ENCODE measurements around the gene NABP2.

NABP2 gene

DNA sequence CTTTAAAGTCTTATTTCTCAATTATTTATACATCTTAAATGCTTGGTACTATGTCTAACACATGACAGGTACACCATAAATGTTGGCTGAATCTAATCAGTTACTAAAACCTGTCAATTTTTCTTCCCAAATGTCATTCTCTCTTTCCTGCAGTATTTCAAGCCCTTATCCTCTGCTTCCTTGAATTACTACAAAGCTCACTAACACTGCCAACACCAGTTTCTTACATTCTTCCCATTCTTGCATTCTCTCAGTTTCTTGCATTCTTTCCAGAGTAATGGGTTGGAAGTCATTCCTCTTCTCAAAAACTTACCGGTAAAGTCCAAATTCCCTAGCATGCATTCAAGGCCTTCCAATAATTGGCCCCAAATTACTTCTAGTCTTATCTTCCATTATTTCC is 25.3 kb upstream of the NABP2 start:
- Mint-ChIP-seq H3K27me3 (no peaks in the 10 kb centered on the region), H3K36me3 (no peaks in the 10 kb centered on the region), H3K4me1 (peaks cover 7% of the 10 kb centered on the region), H3K4me3 (no peak overlapping the region), H3K27ac (no peak overlapping the region), H3K9me3 (no peaks in the 10 kb centered on the region)
- ATAC-seq (ENCODE audit: low read depth) (no peak), DNase-seq (ENCODE audit: low spot score in 2 of 2) (no peak)

- peak overlapping the region; percentile 80 for H3K27ac Mint-ChIP-seq
- ATAC-seq (ENCODE audit: low read depth) (no peak), DNase-seq (ENCODE audit: low spot score in 2 of 2) (no peak)
- H3K9me3 Mint-ChIP-seq = no peaks in the 10 kb centered on the region
- H3K27me3 Mint-ChIP-seq = no peaks in the 10 kb centered on the region
- H3K4me3 Mint-ChIP-seq = no peak overlapping the region
- H3K4me1 Mint-ChIP-seq = peaks cover 20% of the 10 kb centered on the region
- peaks cover 11% of the 10 kb centered on the region for H3K36me3 Mint-ChIP-seq
Observed at GRCh38 chr12:56202366-56202765, 21.8 kb upstream of the NABP2 start.

GRCh38 chr12:56202838-56203237 is 21.3 kb upstream of the NABP2 start:
- DNase-seq (ENCODE audit: low spot score in 2 of 2) = no peak
- H3K27ac Mint-ChIP-seq = peak overlapping the region; percentile 80
- H3K27me3 Mint-ChIP-seq = no peaks in the 10 kb centered on the region
- no peak overlapping the region for H3K4me3 Mint-ChIP-seq
- H3K4me1 Mint-ChIP-seq = peaks cover 22% of the 10 kb centered on the region
- H3K36me3 Mint-ChIP-seq = peaks cover 15% of the 10 kb centered on the region
- ATAC-seq (ENCODE audit: low read depth) = no peak
- no peaks in the 10 kb centered on the region for H3K9me3 Mint-ChIP-seq

DNA sequence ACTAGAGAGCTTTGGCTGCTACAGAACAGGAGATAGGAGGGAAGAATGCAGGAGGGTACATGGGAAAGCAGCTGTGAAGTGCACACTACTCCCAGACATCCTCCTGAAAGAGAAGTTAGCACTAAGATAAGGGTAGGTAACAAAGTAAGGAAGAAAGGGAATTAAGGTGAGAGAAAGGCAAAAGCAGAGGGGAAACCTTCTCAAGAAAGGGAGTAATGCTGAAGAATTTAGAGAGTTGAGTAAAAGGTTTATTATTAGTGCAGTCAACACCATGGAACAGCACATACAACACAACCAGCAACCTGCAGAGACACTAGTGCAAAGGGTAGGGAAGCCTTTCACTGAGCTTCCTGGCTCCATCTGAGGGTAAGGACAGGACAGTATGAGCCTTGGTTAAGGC is 19.9 kb upstream of the NABP2 start:
- H3K9me3 Mint-ChIP-seq = no peaks in the 10 kb centered on the region
- H3K27ac Mint-ChIP-seq = peak overlapping the region; percentile 93
- ATAC-seq (ENCODE audit: low read depth) (no peak), DNase-seq (ENCODE audit: low spot score in 2 of 2) (no peak)
- no peaks in the 10 kb centered on the region for H3K27me3 Mint-ChIP-seq
- H3K4me3 Mint-ChIP-seq = no peak overlapping the region
- peaks cover 20% of the 10 kb centered on the region for H3K36me3 Mint-ChIP-seq
- peaks cover 25% of the 10 kb centered on the region for H3K4me1 Mint-ChIP-seq

DNA sequence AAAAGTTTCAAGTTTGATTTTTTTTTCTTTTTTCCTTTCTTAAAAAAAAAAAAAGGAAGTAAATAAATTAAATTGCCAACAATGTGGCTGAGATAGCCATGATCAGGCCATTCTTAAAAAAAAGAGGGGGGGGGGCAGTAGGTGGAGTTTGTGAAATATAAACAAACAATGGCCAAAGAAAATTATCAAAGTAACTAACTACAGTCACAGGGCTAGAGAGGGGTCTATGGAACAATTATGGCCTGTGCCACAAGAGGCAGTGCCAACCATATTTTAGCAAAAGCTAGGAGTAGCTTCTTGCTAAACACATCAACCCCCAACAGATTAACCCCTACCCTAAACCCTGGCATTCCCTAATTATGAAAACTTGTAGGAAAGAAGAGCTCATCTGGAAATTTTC is 18.7 kb upstream of the NABP2 start:
- ATAC-seq (ENCODE audit: low read depth) = no peak
- Mint-ChIP-seq H3K4me3 (no peak overlapping the region), H3K9me3 (no peaks in the 10 kb centered on the region), H3K4me1 (peaks cover 25% of the 10 kb centered on the region), H3K27ac (peak overlapping the region; percentile 93), H3K36me3 (peaks cover 24% of the 10 kb centered on the region), H3K27me3 (no peaks in the 10 kb centered on the region)
- DNase-seq (ENCODE audit: low spot score in 2 of 2) = no peak

DNA sequence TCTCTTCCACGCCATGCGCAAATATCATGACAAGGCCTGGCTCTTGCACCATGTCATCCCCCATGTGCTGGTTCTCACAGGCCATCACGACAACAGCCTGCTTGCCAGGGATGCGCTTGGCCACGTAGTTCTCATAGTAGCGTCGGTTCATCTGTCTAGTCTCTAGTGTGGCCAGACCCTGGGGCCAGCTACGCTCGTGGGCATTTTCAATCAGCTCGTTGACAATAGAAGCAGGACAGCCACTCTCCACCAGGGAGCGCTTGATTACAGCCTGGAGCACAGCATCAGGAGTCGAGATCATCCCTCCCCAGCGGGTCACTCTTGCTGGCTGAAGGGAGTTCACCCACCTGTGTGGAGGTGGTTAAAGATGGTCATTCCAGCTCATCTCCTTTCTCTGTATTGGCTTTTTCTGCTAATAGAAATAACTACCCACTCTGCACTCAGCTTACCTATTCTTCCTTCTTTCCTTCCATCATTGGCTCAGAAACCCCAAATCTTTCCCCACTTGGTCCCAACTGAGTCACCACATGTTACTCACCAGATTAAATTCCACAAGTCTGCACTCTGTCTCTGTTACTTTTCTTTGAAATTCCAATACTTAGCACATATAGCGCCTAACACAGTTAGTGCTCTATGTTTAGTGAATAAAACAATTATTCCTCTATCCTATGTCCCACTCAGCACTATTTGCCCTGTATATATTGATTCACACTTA is 17.5 kb upstream of the NABP2 start:
- peaks cover 29% of the 10 kb centered on the region for H3K36me3 Mint-ChIP-seq
- H3K27ac Mint-ChIP-seq = peak overlapping the region; percentile 93
- H3K4me1 Mint-ChIP-seq = peaks cover 25% of the 10 kb centered on the region
- H3K27me3 Mint-ChIP-seq = no peaks in the 10 kb centered on the region
- ATAC-seq (ENCODE audit: low read depth) (peak; percentile 21), DNase-seq (ENCODE audit: low spot score in 2 of 2) (peak in 1 of 2 donors; percentile 40)
- no peak overlapping the region for H3K4me3 Mint-ChIP-seq
- H3K9me3 Mint-ChIP-seq = no peaks in the 10 kb centered on the region

- Mint-ChIP-seq H3K4me1 (peaks cover 25% of the 10 kb centered on the region), H3K4me3 (no peak overlapping the region), H3K27me3 (no peaks in the 10 kb centered on the region), H3K9me3 (no peaks in the 10 kb centered on the region), H3K36me3 (peaks cover 32% of the 10 kb centered on the region), H3K27ac (peak overlapping the region; percentile 93)
- DNase-seq (ENCODE audit: low spot score in 2 of 2) (peak; percentile 39 to 62), ATAC-seq (ENCODE audit: low read depth) (peak; percentile 95)
Observed at GRCh38 chr12:56208006-56208405, 16.1 kb upstream of the NABP2 start.

GRCh38 chr12:56212361-56212760 is 11.8 kb upstream of the NABP2 start:
- H3K4me3 Mint-ChIP-seq = no peak overlapping the region
- H3K4me1 Mint-ChIP-seq = peaks cover 18% of the 10 kb centered on the region
- no peak overlapping the region for H3K27ac Mint-ChIP-seq
- H3K27me3 Mint-ChIP-seq = no peaks in the 10 kb centered on the region
- ATAC-seq (ENCODE audit: low read depth) = no peak
- H3K36me3 Mint-ChIP-seq = peaks cover 37% of the 10 kb centered on the region
- no peaks in the 10 kb centered on the region for H3K9me3 Mint-ChIP-seq
- DNase-seq (ENCODE audit: low spot score in 2 of 2) = no peak

GRCh38 chr12:56213878-56214277 is 10.3 kb upstream of the NABP2 start:
- H3K4me3 Mint-ChIP-seq = no peak overlapping the region
- H3K27ac Mint-ChIP-seq = peak overlapping the region; percentile 45
- peaks cover 30% of the 10 kb centered on the region for H3K36me3 Mint-ChIP-seq
- peaks cover 10% of the 10 kb centered on the region for H3K4me1 Mint-ChIP-seq
- no peaks in the 10 kb centered on the region for H3K9me3 Mint-ChIP-seq
- ATAC-seq (ENCODE audit: low read depth) = no peak
- H3K27me3 Mint-ChIP-seq = no peaks in the 10 kb centered on the region
- no peak for DNase-seq (ENCODE audit: low spot score in 2 of 2)

DNA sequence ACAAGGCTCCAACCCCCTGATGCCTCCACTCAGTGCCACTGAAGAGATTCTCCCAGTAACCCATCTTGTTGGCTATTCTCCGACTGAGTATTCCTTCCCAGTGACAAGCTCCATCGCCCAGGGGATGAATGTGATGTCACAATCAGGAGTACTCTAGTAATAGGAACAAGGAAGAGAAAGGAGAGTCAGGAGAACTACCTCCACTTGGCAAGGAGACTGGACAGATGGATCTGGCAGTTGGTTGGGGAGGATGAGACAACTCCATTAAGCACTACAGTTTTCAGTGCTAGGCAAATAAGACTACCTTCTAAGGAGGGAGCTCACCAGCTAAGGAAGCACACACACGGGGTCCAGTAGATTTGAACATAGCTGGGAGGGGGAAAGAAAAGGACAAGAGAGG is 7.7 kb upstream of the NABP2 start:
- peaks cover 20% of the 10 kb centered on the region for H3K36me3 Mint-ChIP-seq
- no peak overlapping the region for H3K4me3 Mint-ChIP-seq
- H3K9me3 Mint-ChIP-seq = no peaks in the 10 kb centered on the region
- H3K27ac Mint-ChIP-seq = peak overlapping the region; percentile 45
- H3K4me1 Mint-ChIP-seq = peaks cover 15% of the 10 kb centered on the region
- no peak for DNase-seq (ENCODE audit: low spot score in 2 of 2)
- no peak for ATAC-seq (ENCODE audit: low read depth)
- H3K27me3 Mint-ChIP-seq = no peaks in the 10 kb centered on the region

DNA sequence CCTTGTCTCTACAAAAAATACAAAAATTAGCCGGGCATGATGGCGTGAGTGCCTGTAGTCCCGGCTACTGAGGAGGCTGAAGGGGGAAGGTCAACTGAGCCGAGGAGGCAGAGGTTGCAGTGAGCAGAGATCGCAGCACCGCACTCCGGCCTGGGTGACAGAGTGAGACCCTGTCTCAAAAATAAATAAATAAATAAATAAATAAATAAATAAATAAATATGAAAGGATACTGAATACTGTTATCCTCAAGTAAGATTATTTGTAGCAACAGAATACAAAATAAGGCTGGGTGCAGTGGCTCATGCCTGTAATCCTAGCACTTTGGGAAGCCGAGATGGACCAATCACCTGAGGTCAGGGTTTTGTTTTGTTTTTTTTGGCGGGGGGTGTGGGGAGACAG is 4.3 kb upstream of the NABP2 start:
- Mint-ChIP-seq H3K4me3 (peak overlapping the region; percentile 57), H3K4me1 (peaks cover 35% of the 10 kb centered on the region), H3K27ac (peak overlapping the region; percentile 100), H3K27me3 (no peaks in the 10 kb centered on the region), H3K36me3 (peaks cover 11% of the 10 kb centered on the region), H3K9me3 (no peaks in the 10 kb centered on the region)
- DNase-seq (ENCODE audit: low spot score in 2 of 2) (no peak), ATAC-seq (ENCODE audit: low read depth) (no peak)

DNA sequence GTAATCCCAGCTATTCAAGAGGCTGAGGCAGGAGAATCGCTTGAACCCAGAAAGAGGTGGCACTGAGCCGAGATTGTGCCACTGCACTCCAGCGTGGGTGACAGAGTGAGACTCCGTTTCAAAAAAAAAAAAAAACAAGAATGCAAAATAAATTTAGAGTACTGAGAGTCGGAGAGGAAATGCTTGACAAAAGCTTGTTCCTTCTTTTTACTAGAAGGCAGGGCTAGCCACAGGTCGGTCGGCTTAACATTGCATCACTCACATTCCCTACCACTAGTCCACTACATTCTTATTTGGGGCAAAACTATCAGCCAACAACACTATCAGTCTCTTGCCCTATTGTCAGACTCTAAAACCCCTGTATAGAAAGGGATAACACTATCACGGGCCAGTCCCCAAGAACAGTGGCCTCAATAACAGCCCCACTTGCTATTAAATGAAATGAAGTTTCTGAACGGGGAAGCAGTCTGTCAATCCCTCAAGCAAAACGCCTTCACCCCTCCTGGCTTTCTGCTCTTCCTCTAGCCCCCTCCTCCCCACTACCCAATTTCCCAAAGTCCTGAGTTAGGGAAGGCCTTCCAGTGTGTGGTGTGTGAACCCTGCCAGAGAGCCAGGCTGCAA is 3.4 kb upstream of the NABP2 start:
- Mint-ChIP-seq H3K4me3 (peak overlapping the region; percentile 100), H3K27me3 (no peaks in the 10 kb centered on the region), H3K36me3 (peaks cover 6% of the 10 kb centered on the region), H3K9me3 (no peaks in the 10 kb centered on the region), H3K27ac (peak overlapping the region; percentile 100), H3K4me1 (peaks cover 39% of the 10 kb centered on the region)
- peak; percentile 31 to 49 for DNase-seq (ENCODE audit: low spot score in 2 of 2)
- ATAC-seq (ENCODE audit: low read depth) = peak; percentile 49

- Mint-ChIP-seq H3K9me3 (no peaks in the 10 kb centered on the region), H3K4me1 (peaks cover 38% of the 10 kb centered on the region), H3K27ac (peak overlapping the region; percentile 100), H3K4me3 (peak overlapping the region; percentile 100), H3K36me3 (peaks cover 7% of the 10 kb centered on the region), H3K27me3 (no peaks in the 10 kb centered on the region)
- ATAC-seq (ENCODE audit: low read depth) (peak; percentile 16), DNase-seq (ENCODE audit: low spot score in 2 of 2) (no peak)
Observed at GRCh38 chr12:56221232-56221756, 2.8 kb upstream of the NABP2 start.

DNA sequence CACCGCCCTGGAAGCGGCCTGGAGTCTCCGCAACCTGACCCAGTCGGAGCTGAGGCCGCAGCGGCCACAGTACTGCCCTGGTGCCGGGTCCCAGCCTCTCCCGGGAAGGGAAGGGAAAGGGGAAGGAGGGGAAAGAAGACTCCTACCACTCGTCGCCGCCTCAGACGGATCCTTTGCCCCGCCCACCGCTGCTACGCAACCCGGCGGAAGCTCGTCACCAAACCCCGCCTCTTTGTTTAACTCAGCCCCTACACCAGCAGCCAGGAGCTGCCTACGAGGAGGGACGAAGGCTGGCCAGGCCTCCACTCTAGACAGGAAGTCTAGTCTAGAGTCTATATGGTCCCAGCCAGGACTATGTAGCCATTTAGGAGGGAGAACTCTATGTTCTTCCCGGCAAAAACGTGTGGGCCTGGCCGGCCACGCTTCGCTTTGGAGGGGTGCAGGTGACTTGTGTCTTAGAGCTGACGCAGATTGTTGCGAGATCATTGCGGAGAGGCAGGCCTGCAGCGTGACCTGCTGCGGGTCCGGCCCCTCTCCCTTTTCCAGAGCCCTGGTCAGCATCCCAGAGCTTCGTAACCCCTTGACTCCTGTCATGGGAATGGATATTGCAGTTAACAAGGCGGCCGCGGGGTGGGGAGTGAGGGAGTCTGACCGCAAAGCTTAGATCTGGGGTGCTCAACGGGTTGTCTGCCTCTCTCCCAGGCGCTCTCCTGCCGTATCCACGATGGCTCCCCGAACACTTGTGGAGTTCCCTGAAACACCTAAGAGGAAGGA is 2.2 kb upstream of the NABP2 start, which contains the start of gene RNF41:
RNF41 (minus strand) TSS at position 166 of the 774 bp plus-strand sequence. CDS start 7,875 bp downstream, outside the sequence.
- peak; percentile 89 to 93 for DNase-seq (ENCODE audit: low spot score in 2 of 2)
- no peaks in the 10 kb centered on the region for H3K27me3 Mint-ChIP-seq
- H3K36me3 Mint-ChIP-seq = peaks cover 4% of the 10 kb centered on the region
- ATAC-seq (ENCODE audit: low read depth) = peak; percentile 75
- peaks cover 35% of the 10 kb centered on the region for H3K4me1 Mint-ChIP-seq
- H3K27ac Mint-ChIP-seq = peak within 1 kb of the TSS; percentile 100
- no peaks in the 10 kb centered on the region for H3K9me3 Mint-ChIP-seq
- H3K4me3 Mint-ChIP-seq = peak within 1 kb of the TSS; percentile 100

All from memory B cell (primary cell).